GM19099 (cell line): Measurements from ENCODE around the gene BHLHE41.

ENCODE experiments used
- POLR2A ChIP-seq: IDR thresholded peaks from 3 replicates; pipeline ENCODE4 v1.6.1; 2011; ENCODE audit warnings: low read depth; ENCODE audit not compliant: insufficient read length; ENCODE audit errors: extremely low read depth

Gene BHLHE41

DNA sequence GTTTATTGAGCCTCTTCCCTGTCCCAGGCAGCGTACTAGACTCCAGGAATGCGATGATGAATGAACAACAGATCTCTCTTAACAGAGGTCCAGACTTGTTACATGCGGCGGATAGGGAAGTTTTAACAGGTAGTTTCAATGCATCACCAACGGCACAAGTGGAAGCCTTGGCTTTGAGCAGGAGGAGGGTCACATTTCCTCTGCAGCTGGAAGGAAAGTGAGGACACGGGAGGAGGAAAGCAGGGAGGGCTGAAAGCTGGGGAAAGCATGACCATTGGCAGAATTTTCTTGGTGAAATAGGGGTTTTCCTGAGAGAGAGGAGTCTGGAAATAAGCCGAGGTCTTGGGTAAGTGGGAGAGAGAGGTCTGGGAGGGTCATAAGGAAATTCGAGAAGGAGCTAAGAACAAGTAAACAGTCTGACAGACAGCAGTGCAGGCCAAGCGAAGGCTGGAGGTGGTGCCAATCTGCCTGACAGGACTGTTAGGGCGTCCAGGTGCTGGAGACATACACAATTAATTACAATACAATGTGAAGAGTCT is 15.4 kb downstream of the BHLHE41 start:
- no peak for TF ChIP-seq POLR2A

DNA sequence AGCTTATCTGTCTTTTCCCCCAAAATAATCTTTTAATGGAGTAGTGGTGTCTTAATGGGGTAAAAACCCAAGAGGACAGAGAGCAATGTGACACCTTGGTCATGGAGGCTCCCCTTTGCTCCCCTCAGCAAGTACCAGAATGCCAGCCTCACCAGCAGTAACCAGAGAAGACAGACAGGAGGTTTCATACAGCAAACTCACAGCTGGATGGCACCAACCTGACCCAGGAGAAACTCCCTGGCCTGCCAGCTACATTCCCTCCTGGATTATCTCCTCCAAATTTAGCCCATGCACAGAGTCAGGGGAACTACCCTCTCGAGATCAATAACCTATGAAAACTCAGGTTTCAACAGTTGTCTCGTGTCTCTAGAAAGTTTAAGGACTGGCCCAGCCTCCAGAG is 15.9 kb downstream of the BHLHE41 start:
- no peak for TF ChIP-seq POLR2A

DNA sequence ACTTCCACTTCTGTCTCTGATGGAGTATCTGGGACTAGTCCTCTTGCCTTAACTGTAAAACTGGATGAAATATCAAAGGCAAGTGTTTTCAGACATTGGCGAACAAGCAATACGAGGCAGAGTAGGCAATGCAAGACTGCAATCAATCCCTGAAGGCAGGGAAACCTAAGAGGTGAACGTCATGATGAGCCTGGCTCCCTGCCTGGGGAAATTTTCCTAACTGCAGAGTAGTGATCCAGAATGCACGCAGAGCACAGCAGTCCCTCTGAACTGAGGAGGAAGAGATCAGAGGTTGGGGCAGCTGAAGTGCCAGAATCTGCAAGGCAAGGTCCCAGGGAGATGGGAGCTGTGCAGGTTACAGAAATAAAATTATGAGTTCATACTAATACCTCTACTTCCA is 18.5 kb downstream of the BHLHE41 start:
- TF ChIP-seq POLR2A, result no peak

DNA sequence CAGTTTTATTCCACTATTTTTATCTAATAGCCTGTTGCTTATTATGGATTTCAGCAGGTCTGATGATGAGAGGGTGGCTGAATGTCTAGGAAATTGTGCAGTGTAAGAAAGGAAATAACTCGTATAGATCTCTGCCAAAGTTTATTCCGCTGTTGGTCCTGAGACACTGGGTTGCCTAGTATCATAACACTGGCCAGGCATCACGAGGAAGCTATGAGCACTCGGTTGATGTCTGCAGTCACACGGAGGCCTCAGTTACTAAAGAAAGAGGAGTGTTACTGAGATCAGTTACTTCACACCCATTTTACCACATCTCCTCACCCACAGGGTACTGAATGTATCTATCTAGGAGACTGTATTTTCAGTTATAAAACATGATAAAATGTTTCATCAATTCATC is 21.9 kb downstream of the BHLHE41 start:
- TF ChIP-seq POLR2A, result no peak

DNA sequence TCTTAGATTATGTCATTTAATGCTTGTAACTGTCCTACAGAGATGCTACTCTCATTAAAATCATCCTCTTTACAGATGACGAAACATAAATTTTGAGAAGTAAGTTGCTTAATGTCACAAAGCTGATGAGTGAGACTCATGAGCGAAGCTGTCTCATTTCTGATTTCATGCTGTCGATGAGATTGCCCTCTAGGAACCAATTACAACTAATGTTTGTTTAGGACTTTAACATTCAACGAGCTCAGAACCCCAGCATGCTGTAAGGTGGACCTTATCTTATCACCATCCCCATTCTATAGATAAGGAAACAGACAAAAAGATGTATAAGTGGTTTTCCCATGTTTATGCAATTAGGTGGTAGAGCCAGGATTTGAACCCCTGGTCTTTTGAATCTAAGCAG is 23.1 kb downstream of the BHLHE41 start:
- no peak for TF ChIP-seq POLR2A

DNA sequence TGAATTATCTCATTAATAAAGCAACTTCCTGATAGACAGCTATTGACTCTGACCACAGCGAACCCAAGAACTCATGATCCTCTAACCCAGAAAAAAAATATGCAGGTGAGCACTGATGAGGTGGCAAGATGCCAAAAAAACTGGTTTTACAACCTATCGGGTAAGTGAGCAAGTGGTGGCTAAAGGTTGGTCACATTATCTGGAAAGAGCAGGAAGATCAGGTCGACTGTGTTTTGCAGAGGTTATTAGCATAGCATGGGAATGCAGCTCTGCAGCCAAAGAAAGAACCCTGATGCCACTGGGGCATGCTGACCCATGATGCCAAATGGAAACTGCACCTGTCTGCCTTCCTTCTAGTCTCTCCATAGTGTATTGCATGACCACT is 23.5 kb downstream of the BHLHE41 start:
- TF ChIP-seq POLR2A, result no peak

DNA sequence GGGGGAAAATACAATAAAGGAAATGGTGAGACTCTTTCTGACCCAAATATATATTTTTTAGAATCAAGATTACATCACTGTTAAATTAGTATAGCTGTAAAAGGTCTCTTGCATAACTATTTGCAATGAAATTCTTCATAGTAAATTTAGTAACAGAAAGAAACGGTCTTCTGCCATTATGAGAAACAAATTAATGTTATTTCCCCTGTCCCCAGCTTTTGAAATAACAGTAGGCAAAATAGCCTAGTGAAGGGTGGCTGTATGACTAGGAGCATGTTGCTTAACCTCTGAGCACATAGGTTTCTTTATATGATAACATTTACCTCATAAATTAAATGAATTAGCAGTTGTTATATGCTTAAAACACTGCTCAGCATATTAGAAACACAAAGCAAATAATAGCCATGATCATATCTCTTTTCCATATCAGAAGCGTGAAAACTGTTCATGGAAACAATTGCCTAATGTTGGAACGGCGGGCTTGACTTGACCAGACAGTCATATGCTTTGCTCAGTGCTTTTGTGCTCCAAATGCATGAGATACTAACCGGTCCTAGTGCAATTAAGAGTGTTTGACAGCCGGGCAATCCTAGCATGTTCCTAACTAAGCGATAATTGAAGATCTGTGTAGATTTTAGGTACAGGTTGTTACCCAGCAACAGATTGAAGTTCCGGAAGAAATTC is 24.0 kb downstream of the BHLHE41 start:
- TF ChIP-seq POLR2A, result no peak

DNA sequence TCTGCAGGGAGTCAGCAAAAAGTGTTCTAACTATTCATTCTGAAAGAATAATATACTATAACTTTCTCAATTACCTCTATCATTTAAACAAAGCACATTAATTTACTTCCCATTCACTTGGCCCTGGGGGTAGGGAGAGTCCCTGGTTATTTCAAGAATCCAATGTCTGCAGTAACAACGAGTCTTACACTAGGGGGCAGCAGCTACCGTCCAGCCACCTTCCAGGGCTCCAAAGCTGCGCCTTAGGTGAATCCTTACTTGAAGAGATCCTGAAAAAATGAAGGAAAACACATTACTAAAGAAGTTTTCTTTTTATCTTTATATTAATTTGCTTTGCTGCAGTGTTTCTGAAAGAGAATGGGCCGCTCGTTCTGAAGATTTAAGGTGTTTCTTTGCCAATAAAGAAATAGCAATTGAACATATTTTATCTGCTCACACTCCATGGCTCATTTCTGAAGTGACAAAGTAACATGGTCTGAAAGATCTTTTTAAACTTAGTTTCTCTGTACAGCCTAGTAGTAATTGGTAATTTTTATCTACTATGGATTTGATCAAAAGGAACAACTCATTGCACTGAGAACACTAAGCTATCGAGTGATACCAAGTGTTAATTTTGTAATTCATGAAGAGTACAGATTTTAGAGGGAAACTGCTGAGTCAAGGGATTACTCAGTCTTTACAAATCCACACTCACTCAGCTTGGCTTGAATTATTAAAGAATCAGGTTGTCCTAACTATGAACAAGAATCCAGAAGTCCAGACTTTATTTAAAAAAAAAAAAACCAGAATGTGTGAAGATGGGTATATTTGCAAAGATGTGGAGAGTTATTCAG is 27.6 kb downstream of the BHLHE41 start:
- no peak for TF ChIP-seq POLR2A

DNA sequence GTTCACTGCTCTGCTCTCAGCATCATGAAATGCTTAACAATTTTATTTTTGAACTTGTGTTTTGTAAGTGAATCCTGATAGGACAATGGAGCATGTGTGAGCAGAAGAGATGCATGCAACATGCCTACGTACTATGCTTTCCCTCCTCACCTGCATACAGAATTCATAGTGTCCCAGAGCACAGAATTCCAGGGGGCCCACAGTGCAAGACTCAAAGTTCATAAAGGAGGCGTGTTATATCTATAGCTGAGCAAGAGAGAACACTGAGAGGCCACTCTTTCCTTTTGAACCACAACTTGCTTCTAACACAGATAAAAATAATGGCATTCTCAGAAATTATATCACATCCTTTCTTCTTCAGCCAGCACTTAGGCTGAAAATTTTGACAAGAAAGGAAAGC is 28.8 kb downstream of the BHLHE41 start:
- TF ChIP-seq POLR2A, result no peak

DNA sequence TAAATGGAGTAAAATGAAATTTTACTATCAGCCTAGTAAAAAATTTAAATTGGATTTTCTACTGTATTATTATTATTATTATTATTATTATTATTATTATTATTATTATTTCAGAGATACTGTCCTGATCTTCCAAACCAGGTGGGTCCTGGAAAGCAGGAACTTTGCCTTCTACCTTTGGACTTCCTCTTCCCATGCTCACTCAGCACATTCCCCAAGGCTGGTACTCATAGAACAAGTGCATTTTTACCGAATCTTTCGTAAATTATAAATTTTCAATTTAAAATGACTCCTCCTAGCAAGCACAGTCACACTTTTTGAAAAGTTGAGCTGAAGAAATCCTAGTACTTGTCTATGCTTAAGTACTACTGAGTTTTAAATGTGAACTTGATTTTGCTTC is 29.7 kb downstream of the BHLHE41 start:
- no peak for TF ChIP-seq POLR2A

DNA sequence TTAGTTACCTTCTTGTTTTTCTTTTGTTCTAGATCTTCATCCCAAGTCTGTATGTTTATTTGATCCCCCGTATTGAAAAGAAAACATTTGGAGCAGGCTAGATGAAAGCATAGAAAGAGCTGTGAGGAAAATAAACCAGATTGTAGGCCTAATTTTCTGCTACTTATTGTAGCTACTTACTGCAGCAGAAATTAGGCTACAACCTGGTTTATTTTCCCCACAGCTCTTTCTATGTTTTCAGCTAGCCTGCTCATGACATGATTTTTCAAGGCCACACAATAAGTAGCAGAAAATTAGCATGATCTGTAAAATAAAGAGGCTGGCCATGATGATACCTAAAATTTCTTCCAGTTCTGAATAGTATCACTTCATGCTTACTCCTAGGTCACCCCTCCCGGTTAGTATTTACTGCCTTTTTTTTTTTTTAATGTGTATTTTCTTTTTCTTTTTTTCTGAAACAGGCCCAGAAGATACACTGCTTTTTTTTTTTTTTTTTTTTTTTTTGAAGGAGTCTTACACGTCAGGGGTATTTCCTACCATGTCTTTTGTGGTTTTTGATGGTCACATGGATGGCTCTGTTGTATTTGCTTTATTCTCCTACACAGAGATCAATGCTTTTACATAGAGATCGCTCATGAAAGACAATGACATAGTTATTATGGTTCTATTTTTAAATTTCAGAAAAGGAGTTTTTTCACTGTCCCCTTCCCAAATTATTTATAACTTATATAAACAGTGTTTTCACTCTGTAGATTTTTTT is 32.3 kb downstream of the BHLHE41 start:
- TF ChIP-seq POLR2A, result no peak

DNA sequence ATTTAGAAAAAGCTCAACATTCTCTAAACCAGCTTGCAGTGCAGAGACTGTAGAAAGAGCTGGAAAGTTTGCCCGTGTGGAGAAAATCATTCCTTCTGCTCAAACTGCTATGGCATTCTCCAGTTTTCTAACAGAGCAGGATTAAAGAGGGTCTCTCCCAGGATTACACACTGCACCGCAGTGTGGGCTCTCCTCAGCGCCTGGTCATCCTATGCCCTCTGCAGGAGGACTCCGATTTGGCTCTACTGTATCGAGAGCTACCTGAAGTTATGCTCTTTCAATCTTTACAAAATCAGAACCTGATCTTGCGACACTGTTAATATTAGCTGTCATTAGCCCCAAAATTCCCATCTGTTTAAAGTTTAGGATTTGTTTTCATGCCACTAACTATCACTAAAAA is 33.0 kb downstream of the BHLHE41 start:
- TF ChIP-seq POLR2A, result no peak

DNA sequence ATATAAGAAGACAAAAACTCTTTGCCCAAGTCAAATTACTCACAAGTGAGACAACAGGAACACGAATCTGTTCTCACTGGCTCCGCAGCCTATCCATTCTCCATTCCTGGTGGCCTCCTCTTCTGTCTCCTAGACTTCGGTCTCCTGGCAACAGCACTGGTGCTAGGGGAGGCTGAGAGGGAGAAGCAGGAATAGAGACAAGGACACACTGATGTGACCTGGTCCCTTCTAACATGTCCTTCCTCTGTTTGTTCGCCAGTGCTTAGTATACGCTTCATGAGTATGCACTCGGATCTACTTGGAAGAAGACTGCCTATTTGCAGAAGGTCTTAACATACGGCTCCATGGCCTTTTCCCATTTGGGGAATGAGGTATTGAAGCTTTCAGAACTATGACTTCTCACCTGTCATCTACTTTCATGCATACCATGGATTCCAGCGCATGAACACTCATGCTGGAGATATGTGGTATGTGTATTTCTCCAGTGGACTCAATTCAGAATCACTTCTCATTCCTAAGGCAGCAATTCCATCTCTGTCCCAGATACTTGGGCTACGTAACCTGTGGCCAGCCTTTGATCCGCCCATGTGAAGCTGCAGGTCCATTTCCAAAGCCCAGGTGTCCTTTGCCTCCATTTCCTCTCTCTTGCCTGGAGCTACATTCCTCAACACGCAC is 33.9 kb downstream of the BHLHE41 start:
- no peak for TF ChIP-seq POLR2A

DNA sequence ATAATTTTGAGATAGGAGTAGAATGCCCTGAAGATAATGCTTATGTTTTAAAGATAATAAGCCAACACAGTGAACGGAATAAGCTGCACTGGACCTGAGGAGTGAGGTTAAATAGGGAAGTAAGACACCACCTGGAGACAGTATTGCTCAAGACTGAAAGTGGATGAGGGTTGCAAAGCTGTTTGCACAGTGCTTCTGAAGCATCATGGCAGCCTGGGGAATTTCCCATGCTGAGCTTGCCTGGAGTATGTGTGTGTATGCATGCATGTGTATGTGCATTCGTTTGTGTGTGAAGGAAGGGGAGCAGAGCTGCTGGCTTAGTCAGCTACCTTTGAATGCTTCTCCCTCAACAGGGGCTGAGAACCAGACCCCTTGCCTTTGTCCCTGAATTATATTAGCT is 35.8 kb downstream of the BHLHE41 start:
- TF ChIP-seq POLR2A, result no peak

DNA sequence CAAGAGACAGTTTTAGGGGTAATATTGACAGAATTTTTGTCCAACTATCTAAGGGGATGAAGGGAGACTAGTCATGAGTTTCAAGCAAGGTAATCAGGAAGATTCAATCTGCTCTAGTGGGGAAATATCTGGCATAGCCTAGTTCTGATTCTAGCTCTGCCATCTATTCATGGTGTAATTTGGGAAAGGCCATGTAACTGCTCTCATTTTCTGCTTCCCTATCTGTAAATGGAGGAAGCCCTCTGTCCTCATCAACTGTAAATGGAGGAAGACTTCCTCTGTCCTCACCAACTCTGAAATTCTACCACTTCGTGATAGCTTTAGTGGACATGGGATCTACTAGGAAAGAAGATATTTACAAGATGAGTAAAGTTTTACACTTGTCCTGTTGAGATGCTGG is 37.9 kb downstream of the BHLHE41 start:
- TF ChIP-seq POLR2A, result no peak
